Esophagus muscularis mucosa (tissue), 4 donors: ENCODE results near the gene PTPN2.

Experiments
- EP300 ChIP-seq: sonication (generic); formaldehyde crosslinking; IDR thresholded peaks from one replicate; pipeline ENCODE4 v1.6.1; 2017; ENCODE audit warnings: antibody characterized with exemption
- POLR2A ChIP-seq: fragments of 450-650 bp; IDR thresholded peaks from one replicate; pipeline ENCODE4 v1.6.1; 2017; ENCODE audit warnings: antibody characterized with exemption, moderate library complexity, mild to moderate bottlenecking, low read depth
- POLR2AphosphoS5 ChIP-seq, 2 donors: sonication (generic); formaldehyde crosslinking; IDR thresholded peaks; one replicate each; pipeline ENCODE4 v1.6.1; 2017; ENCODE audit warnings: antibody characterized with exemption in 2 of 2
- TF ChIP-seq, protein P1 (sequence below), 3 experiments: fragments of 200-600 bp in 2 of 3; fragments of 450-650 bp in 1 of 3; sonication (generic) in 2 of 3; IDR thresholded peaks; one replicate each; pipeline ENCODE4 v1.5.1; 2017 to 2019; ENCODE audit warnings: antibody characterized with exemption in 3 of 3, mild to moderate bottlenecking in 2 of 3, moderate library complexity in 1 of 3

DNA sequence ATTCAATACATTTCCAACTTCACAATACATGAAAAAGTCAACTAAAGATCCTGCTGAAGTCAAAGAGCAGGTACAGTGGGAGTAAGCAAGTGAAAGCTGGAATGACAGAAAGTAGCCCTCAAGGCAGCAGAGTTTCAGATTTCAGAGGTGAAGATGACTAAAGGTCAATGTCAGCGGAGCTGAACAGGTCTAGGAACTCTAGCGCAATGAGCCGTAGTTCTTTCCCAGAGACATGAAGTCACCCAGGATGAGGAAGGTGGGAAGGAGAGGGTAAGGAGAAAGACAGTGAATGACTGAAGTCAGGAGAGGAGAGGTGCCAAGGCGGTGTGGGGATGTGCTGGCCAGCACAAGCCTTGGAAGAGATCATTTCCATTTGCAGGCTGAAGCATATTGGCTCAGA is 28.1 kb downstream of the PTPN2 start:
- TF ChIP-seq, protein P1, sequence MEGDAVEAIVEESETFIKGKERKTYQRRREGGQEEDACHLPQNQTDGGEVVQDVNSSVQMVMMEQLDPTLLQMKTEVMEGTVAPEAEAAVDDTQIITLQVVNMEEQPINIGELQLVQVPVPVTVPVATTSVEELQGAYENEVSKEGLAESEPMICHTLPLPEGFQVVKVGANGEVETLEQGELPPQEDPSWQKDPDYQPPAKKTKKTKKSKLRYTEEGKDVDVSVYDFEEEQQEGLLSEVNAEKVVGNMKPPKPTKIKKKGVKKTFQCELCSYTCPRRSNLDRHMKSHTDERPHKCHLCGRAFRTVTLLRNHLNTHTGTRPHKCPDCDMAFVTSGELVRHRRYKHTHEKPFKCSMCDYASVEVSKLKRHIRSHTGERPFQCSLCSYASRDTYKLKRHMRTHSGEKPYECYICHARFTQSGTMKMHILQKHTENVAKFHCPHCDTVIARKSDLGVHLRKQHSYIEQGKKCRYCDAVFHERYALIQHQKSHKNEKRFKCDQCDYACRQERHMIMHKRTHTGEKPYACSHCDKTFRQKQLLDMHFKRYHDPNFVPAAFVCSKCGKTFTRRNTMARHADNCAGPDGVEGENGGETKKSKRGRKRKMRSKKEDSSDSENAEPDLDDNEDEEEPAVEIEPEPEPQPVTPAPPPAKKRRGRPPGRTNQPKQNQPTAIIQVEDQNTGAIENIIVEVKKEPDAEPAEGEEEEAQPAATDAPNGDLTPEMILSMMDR (IDR thresholded peaks at IDR 0.05), result no peak
- no peak for TF ChIP-seq POLR2A
- no peak for TF ChIP-seq POLR2AphosphoS5 (IDR thresholded peaks at IDR 0.05)
- TF ChIP-seq EP300, result no peak
